D721Med (cell line): Measurements from ENCODE around the gene IQCN.

Experiments
- DNase-seq: peaks from one replicate; pipeline ENCODE4 v3.0.0; 2011; ENCODE audit warnings: low spot score; ENCODE audit not compliant: insufficient read length
- FAIRE-seq: peaks from 2 replicates; lab custom pipeline; 2011; peaks lifted over from hg19 to GRCh38; lab: Jason Lieb, UNC
- CTCF ChIP-seq: IDR thresholded peaks from 2 replicates; pipeline ENCODE4 v1.5.1; 2012; ENCODE audit warnings: mild to moderate bottlenecking, control low read depth; ENCODE audit not compliant: insufficient read depth; ENCODE audit errors: missing control alignments

Gene IQCN

GRCh38 chr19:18304458-18305310 is 30.4 kb upstream of the IQCN start:
- FAIRE-seq (no peak), DNase-seq (peak; percentile 26)
- no peak for TF ChIP-seq CTCF

GRCh38 chr19:18304208-18304457 is 29.9 kb upstream of the IQCN start:
- FAIRE-seq (no peak), DNase-seq (no peak)
- no peak for TF ChIP-seq CTCF

GRCh38 chr19:18301718-18302111 is 27.5 kb upstream of the IQCN start:
- TF ChIP-seq CTCF: no peak
- DNase-seq (no peak), FAIRE-seq (no peak)

- DNase-seq (no peak), FAIRE-seq (no peak)
- no peak for TF ChIP-seq CTCF
Measured at GRCh38 chr19:18300930-18301717, 26.9 kb upstream of the IQCN start.

GRCh38 chr19:18299654-18300053 is 25.4 kb upstream of the IQCN start:
- FAIRE-seq (no peak), DNase-seq (no peak)
- TF ChIP-seq CTCF: no peak

- FAIRE-seq (no peak), DNase-seq (no peak)
- TF ChIP-seq CTCF: no peak
Measured at GRCh38 chr19:18298601-18299000, 24.3 kb upstream of the IQCN start.

GRCh38 chr19:18297308-18297707 is 23.1 kb upstream of the IQCN start:
- DNase-seq (no peak), FAIRE-seq (no peak)
- no peak for TF ChIP-seq CTCF
